GM12801 (cell line): ENCODE data around the gene BAZ1B.

Experiments
- CTCF ChIP-seq: IDR thresholded peaks from one replicate; pipeline ENCODE4 v1.5.1; 2011; ENCODE audit warnings: control low read depth; ENCODE audit not compliant: insufficient read length; ENCODE audit errors: extremely low read depth

BAZ1B gene

GRCh38 chr7:73549176-73549575, 27.1 kb upstream of the BAZ1B start:
- TF ChIP-seq CTCF: no peak

GRCh38 chr7:73547841-73548240, 25.7 kb upstream of the BAZ1B start:
- TF ChIP-seq CTCF: no peak

- TF ChIP-seq CTCF: no peak
These were observed 22.6 kb upstream of the BAZ1B start for GRCh38 chr7:73544678-73545077.

- TF ChIP-seq CTCF: no peak
These were observed 19.6 kb upstream of the BAZ1B start for GRCh38 chr7:73541722-73542121.

GRCh38 chr7:73539709-73540108, 17.6 kb upstream of the BAZ1B start:
- TF ChIP-seq CTCF: no peak

GRCh38 chr7:73537051-73537450, 15.0 kb upstream of the BAZ1B start:
- no peak for TF ChIP-seq CTCF

GRCh38 chr7:73536479-73536878, 14.4 kb upstream of the BAZ1B start:
- TF ChIP-seq CTCF: no peak

- no peak for TF ChIP-seq CTCF
These were observed 11.6 kb upstream of the BAZ1B start for GRCh38 chr7:73533742-73534141.
